GM23338 (cell line): ENCODE results near the gene CENPV. TPM values are rescaled to one million over a fixed set of nuclear protein-coding genes. Genes with fewer than 3 reads are reported as not detected.

Experiments
- ATAC-seq: fragments of 200-7000 bp; cut with Tn5 transposase; 3 replicates; pipeline ENCODE4 v1.9.1; 2020
- DNase-seq: peaks from one replicate; pipeline ENCODE4 v3.0.0-alpha.2; 2015; ENCODE audit warnings: low spot score
- H2AFZ ChIP-seq: fragments of 200-600 bp; sonication (generic); 2 replicates; pipeline ENCODE4 v1.8.0; 2016; ENCODE audit warnings: antibody characterized with exemption, mild to moderate bottlenecking, moderate library complexity
- H3F3A ChIP-seq: fragments of 200-600 bp; sonication (generic); replicated peaks from 2 replicates; pipeline ENCODE4 v1.8.0; 2017; ENCODE audit warnings: antibody characterized with exemption, mixed run types, low read depth
- H3K27ac ChIP-seq: fragments of 200-600 bp; sonication (generic); 2 replicates; pipeline ENCODE4 v1.6.1; 2016; ENCODE audit warnings: low read depth
- H3K27me3 ChIP-seq: fragments of 200-600 bp; sonication (generic); 2 replicates; pipeline ENCODE4 v1.8.0; 2016; ENCODE audit warnings: mild to moderate bottlenecking, mixed run types, moderate library complexity; ENCODE audit not compliant: insufficient read depth
- H3K36me3 ChIP-seq: fragments of 200-600 bp; sonication (generic); 2 replicates; pipeline ENCODE4 v1.8.0; 2016; ENCODE audit warnings: mild to moderate bottlenecking; ENCODE audit not compliant: insufficient read depth
- H3K4me1 ChIP-seq: fragments of 200-600 bp; sonication (generic); 2 replicates; pipeline ENCODE4 v1.8.0; 2016; ENCODE audit warnings: mild to moderate bottlenecking, moderate library complexity; ENCODE audit not compliant: insufficient read depth
- H3K4me2 ChIP-seq: fragments of 200-600 bp; sonication (generic); 2 replicates; pipeline ENCODE4 v1.7.1; 2017; ENCODE audit warnings: mixed run types
- H3K4me3 ChIP-seq: fragments of 200-600 bp; sonication (generic); 2 replicates; pipeline ENCODE4 v1.6.1; 2016; ENCODE audit warnings: mixed run types
- H3K79me2 ChIP-seq: fragments of 200-600 bp; sonication (generic); replicated peaks from 2 replicates; pipeline ENCODE4 v1.8.0; 2017; ENCODE audit warnings: mild to moderate bottlenecking; ENCODE audit not compliant: insufficient read depth
- H3K9me2 ChIP-seq: fragments of 200-600 bp; sonication (generic); 2 replicates; pipeline ENCODE4 v1.8.0; 2017; ENCODE audit not compliant: insufficient read depth
- H4K20me1 ChIP-seq: fragments of 200-600 bp; sonication (generic); replicated peaks from 2 replicates; pipeline ENCODE4 v1.8.0; 2017; ENCODE audit warnings: mild to moderate bottlenecking; ENCODE audit not compliant: insufficient read depth
- H3K27ac Mint-ChIP-seq: 2 replicates; pipeline ENCODE4 v1.8.0; 2020; ENCODE audit warnings: inconsistent platforms, mild to moderate bottlenecking, moderate library complexity, mixed read lengths
- H3K27me3 Mint-ChIP-seq: 3 replicates; pipeline ENCODE4 v1.8.0; 2022; ENCODE audit warnings: low read depth, mild to moderate bottlenecking, moderate library complexity, mixed read lengths, inconsistent platforms; ENCODE audit not compliant: insufficient read depth, poor library complexity
- H3K36me3 Mint-ChIP-seq: 3 replicates; pipeline ENCODE4 v1.8.0; 2021; ENCODE audit warnings: low read depth, mild to moderate bottlenecking, inconsistent platforms, moderate library complexity, mixed read lengths
- H3K4me1 Mint-ChIP-seq: 3 replicates; pipeline ENCODE4 v1.8.0; 2020; ENCODE audit warnings: mild to moderate bottlenecking, inconsistent platforms, mixed read lengths
- H3K4me3 Mint-ChIP-seq: 3 replicates; pipeline ENCODE4 v1.8.0; 2021; ENCODE audit warnings: moderate library complexity, mild to moderate bottlenecking, inconsistent platforms, mixed read lengths
- H3K9me3 Mint-ChIP-seq: 3 replicates; pipeline ENCODE4 v1.8.0; 2020; ENCODE audit warnings: moderate library complexity, mild to moderate bottlenecking, inconsistent platforms, mixed read lengths
- CREB1 ChIP-seq: fragments of 250-450 bp; sonication (Bioruptor Pico); IDR thresholded peaks from 2 replicates; pipeline ENCODE4 v1.5.0; 2020; ENCODE audit warnings: low read depth, mild to moderate bottlenecking, moderate library complexity
- CTCF ChIP-seq, 2 experiments: fragments of 200-600 bp in 1 of 2; sonication (generic) in 1 of 2; conservative IDR thresholded peaks; 2 replicates each; pipeline versions ENCODE4 v1.5.1 to v1.6.1; 2016 to 2017; ENCODE audit warnings: antibody characterized with exemption in 2 of 2, low read depth in 2 of 2, mild to moderate bottlenecking in 2 of 2, moderate library complexity in 1 of 2
- ETS1 ChIP-seq: IDR thresholded peaks from 2 replicates; pipeline ENCODE4 v1.6.1; 2016; ENCODE audit warnings: antibody characterized with exemption
- EZH2 ChIP-seq: fragments of 200-600 bp; sonication (generic); IDR thresholded peaks from one replicate; pipeline ENCODE4 v1.8.0; 2017; ENCODE audit warnings: antibody characterized with exemption, mild to moderate bottlenecking, low read depth; ENCODE audit not compliant: unreplicated experiment
- EZH2phosphoT487 ChIP-seq: fragments of 200-600 bp; sonication (generic); IDR thresholded peaks from one replicate; pipeline ENCODE4 v1.8.1; 2018; ENCODE audit warnings: antibody characterized with exemption; ENCODE audit not compliant: unreplicated experiment
- JUNB ChIP-seq: IDR thresholded peaks from one replicate; pipeline ENCODE4 v1.6.1; 2016; ENCODE audit warnings: antibody characterized with exemption; ENCODE audit not compliant: unreplicated experiment
- NANOG ChIP-seq: IDR thresholded peaks from 2 replicates; pipeline ENCODE4 v1.6.1; 2016; ENCODE audit warnings: antibody characterized with exemption, borderline replicate concordance
- POLR2AphosphoS5 ChIP-seq: IDR thresholded peaks from 2 replicates; pipeline ENCODE4 v1.6.1; 2016; ENCODE audit warnings: antibody characterized with exemption, low read depth
- ZNF331 ChIP-seq: fragments of 250-450 bp; sonication (Bioruptor Pico); IDR thresholded peaks from 2 replicates; pipeline ENCODE4 v1.5.0; 2020; ENCODE audit warnings: low read depth, mild to moderate bottlenecking, moderate library complexity
- ZNF462 ChIP-seq: fragments of 250-450 bp; sonication (Bioruptor Pico); IDR thresholded peaks from 2 replicates; pipeline ENCODE4 v1.5.0; 2020; ENCODE audit warnings: mild to moderate bottlenecking, moderate library complexity
- polyA plus RNA-seq: library from polyadenylated mRNA; unstranded; fragments of >200 nt; fragmentation: Nextera tagmentation; extraction: Ambion mirVana; gene quantifications from 2 replicates; pipeline ENCODE4 v1.2.1, GENCODE V29; 2016
- total RNA-seq: library from RNA; depleted of rRNA; stranded (reverse); fragments of >200 nt; shearing (Covaris generic); gene quantifications from 2 replicates; pipeline ENCODE4 v1.2.3, GENCODE V29; 2014

Gene CENPV
- total and polyA plus RNA-seq, 2 experiments from 2014 or later, result 139 to 300 TPM

- Mint-ChIP-seq H3K4me3 (no peak overlapping the region), H3K9me3 (no peaks in the 10 kb centered on the region), H3K36me3 (no peaks in the 10 kb centered on the region), H3K27ac (no peak overlapping the region), H3K4me1 (no peaks in the 10 kb centered on the region), H3K27me3 (no peaks in the 10 kb centered on the region)
- H3K9me2 ChIP-seq, result no peaks in the 10 kb centered on the region
- H3K27me3 ChIP-seq, result no peaks in the 10 kb centered on the region
- H3K4me3 ChIP-seq, result no peak overlapping the region
- no peaks in the 10 kb centered on the region for H3K79me2 ChIP-seq
- H3K4me2 ChIP-seq, result no peak overlapping the region
- no peaks in the 10 kb centered on the region for H3F3A ChIP-seq
- no peaks in the 10 kb centered on the region for H3K36me3 ChIP-seq
- no peak overlapping the region for H3K27ac ChIP-seq
- DNase-seq, result no peak
- H3K4me1 ChIP-seq, result no peaks in the 10 kb centered on the region
- no peak overlapping the region for H2AFZ ChIP-seq
- no peak for ATAC-seq
- TF ChIP-seq CREB1 (CRISPR knock-in tag) (no peak), ZNF462 (CRISPR knock-in tag) (no peak), ZNF331 (CRISPR knock-in tag) (no peak), ETS1 (no peak), EZH2 (no peak), EZH2phosphoT487 (no peak), POLR2AphosphoS5 (no peak), NANOG (no peak), JUNB (no peak), CTCF (conservative IDR thresholded peaks at IDR 0.05; ENCODE audit: low read depth in 2 of 2) (no peak)
- H4K20me1 ChIP-seq, result no peaks in the 10 kb centered on the region
Observed at GRCh38 chr17:16361874-16362273, 8.6 kb upstream of the CENPV start.
